ENCODE measurements around the gene INVS. TPM values are rescaled to one million over a fixed set of nuclear protein-coding genes. Genes with fewer than 3 reads are reported as not detected.

Gene INVS
- total RNA-seq, 4 donors from 2014 or later, result 5.5 to 13.9 (median 6.7) TPM

- intact Hi-C loops (cut with DNase I; ENCODE audit: low total_unique reads), result no loop called here
- no peak for DNase-seq
- no peaks in the 10 kb centered on the region for H3K9me3 ChIP-seq
- H3K36me3 ChIP-seq, result peaks cover 0 to 7% of the 10 kb centered on the region in 2 donors
- no peak overlapping the region for H3K4me3 ChIP-seq
- no peak for TF ChIP-seq POLR2A (IDR thresholded peaks at IDR 0.05)
- TF ChIP-seq CTCF (IDR thresholded peaks at IDR 0.05 in 4 of 5, conservative IDR thresholded peaks at IDR 0.05 in 1 of 5), result no peak
- H3K27ac ChIP-seq, result no peak overlapping the region
- H3K4me1 ChIP-seq, result no peaks in the 10 kb centered on the region
- H3K27me3 ChIP-seq, result no peaks in the 10 kb centered on the region
- ATAC-seq, result no peak
- in situ Hi-C loops (cut with MboI; ENCODE audit: low sequenced_read_pairs in 4 of 4), result loop anchor here in 3 of 4 donors (5.0 to 25.0 kb wide), 5 partner anchors 184 to 1034 kb away; partner anchors contain the start of gene NR4A3 (in 1 of the 3)
Observed at GRCh38 chr9:100221538-100221937, 122.5 kb downstream of the INVS start.

GRCh38 chr9:100222674-100223073 lies 123.6 kb downstream of the INVS start:
- TF ChIP-seq CTCF (IDR thresholded peaks at IDR 0.05 in 4 of 5, conservative IDR thresholded peaks at IDR 0.05 in 1 of 5) (peak in 2 of 5 experiments; percentile 22 to 26), POLR2A (IDR thresholded peaks at IDR 0.05) (no peak)
- in situ Hi-C loops (cut with MboI; ENCODE audit: low sequenced_read_pairs in 4 of 4) (loop anchor here in 3 of 4 donors (5.0 to 25.0 kb wide), 5 partner anchors 185 to 1035 kb away; partner anchors contain the start of gene NR4A3 (in 1 of the 3)), intact Hi-C loops (cut with DNase I; ENCODE audit: low total_unique reads) (no loop called here)
- Histone ChIP-seq H3K9me3 (no peaks in the 10 kb centered on the region), H3K4me1 (no peaks in the 10 kb centered on the region), H3K36me3 (peaks cover 0 to 18% of the 10 kb centered on the region in 2 donors), H3K27ac (no peak overlapping the region), H3K4me3 (no peak overlapping the region), H3K27me3 (no peaks in the 10 kb centered on the region)
- DNase-seq, result no peak
- ATAC-seq, result no peak

- no peak overlapping the region for H3K4me3 ChIP-seq
- no peak for TF ChIP-seq POLR2A (IDR thresholded peaks at IDR 0.05)
- no peak for TF ChIP-seq CTCF (IDR thresholded peaks at IDR 0.05 in 4 of 5, conservative IDR thresholded peaks at IDR 0.05 in 1 of 5)
- H3K27ac ChIP-seq, result no peak overlapping the region
- H3K4me1 ChIP-seq, result no peaks in the 10 kb centered on the region
- no peak for ATAC-seq
- H3K27me3 ChIP-seq, result no peaks in the 10 kb centered on the region
- peaks cover 0 to 31% of the 10 kb centered on the region in 2 donors for H3K36me3 ChIP-seq
- intact Hi-C loops (cut with DNase I; ENCODE audit: low total_unique reads) (no loop called here), in situ Hi-C loops (cut with MboI; ENCODE audit: low sequenced_read_pairs in 4 of 4) (loop anchor here in 1 of 4 donors (10.0 kb wide), 1 partner anchor 193 kb away; no protein-coding TSS in a partner anchor)
- no peaks in the 10 kb centered on the region for H3K9me3 ChIP-seq
- no peak for DNase-seq
Observed at GRCh38 chr9:100227636-100228035, 128.6 kb downstream of the INVS start.

GRCh38 chr9:100228352-100228869 lies 129.4 kb downstream of the INVS start:
- ATAC-seq (no peak), DNase-seq (no peak)
- Histone ChIP-seq H3K27ac (no peak overlapping the region), H3K36me3 (peaks cover 0 to 31% of the 10 kb centered on the region in 2 donors), H3K27me3 (no peaks in the 10 kb centered on the region), H3K4me3 (no peak overlapping the region), H3K4me1 (no peaks in the 10 kb centered on the region), H3K9me3 (no peaks in the 10 kb centered on the region)
- no peak for TF ChIP-seq POLR2A (IDR thresholded peaks at IDR 0.05)
- no peak for TF ChIP-seq CTCF (IDR thresholded peaks at IDR 0.05 in 4 of 5, conservative IDR thresholded peaks at IDR 0.05 in 1 of 5)
- intact Hi-C loops (cut with DNase I; ENCODE audit: low total_unique reads), result no loop called here
- in situ Hi-C loops (cut with MboI; ENCODE audit: low sequenced_read_pairs in 4 of 4), result loop anchor here in 1 of 4 donors (10.0 kb wide), 1 partner anchor 194 kb away; no protein-coding TSS in a partner anchor
